Right ventricle myocardium superior (tissue), 1 donor: ENCODE measurements around the gene PRSS16. TPM values are rescaled to one million over a fixed set of nuclear protein-coding genes. Genes with fewer than 3 reads are reported as not detected.

Experiments
- ATAC-seq: fragments of 200-7000 bp; cut with Tn5 transposase; one replicate; pipeline ENCODE4 v1.9.1; 2020; ENCODE audit warnings: mild to moderate bottlenecking; ENCODE audit not compliant: poor library complexity
- DNase-seq: peaks from one replicate; pipeline ENCODE4 v3.0.0-alpha.2; 2020
- intact Hi-C: fragments of 100-400 bp; cut with DNase I; formaldehyde crosslinking; loops from one replicate; pipeline ENCODE4 v1.11.2; 2022
- total RNA-seq: library from RNA; stranded (reverse); fragmentation: NEBNext Ultra II Directional; extraction: Animal tissue kit (Norgen Biotek cat#: 25700); gene quantifications from one replicate; pipeline ENCODE4 v1.2.1, GENCODE V29; 2021
- donor health status: DM: no; HTN: yes; CAD: no; lungs with severe emphysema.

Gene PRSS16
- total RNA-seq, 1 donor from 2014 or later = not detected

DNA sequence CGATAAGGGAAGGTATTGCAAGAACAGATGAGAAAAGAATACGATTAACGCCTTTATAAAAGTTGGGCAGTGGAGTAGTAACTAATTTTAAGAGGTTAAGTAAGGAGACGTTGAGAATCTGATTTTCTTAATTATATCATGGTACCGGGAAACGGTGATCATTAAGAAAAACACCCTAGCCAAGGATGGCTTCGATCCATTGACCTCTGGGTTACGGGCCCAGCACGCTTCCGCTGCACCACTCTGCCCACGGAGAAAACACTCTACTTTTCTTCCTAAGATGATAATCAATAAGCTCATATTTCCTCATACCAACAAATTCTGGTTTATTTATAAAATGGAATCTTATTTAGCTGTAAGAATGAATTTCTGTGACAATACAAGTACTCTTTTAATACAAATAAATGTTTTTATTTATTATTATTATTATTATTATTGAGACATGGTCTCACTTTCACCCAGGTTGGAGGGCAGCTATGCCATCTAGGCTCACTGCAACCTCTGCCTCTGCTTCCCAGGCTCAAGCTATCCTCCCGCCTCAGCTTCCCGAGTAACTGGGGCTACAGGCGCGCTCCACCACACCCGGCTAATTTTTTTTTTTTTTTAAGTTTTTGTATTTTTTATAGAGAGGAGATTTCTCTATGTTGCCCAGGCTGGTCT, 56.2 kb downstream of the PRSS16 start:
- ATAC-seq (no peak), DNase-seq (no peak)
- intact Hi-C loops = no loop called here

Other genes starting within 250 kb of the PRSS16 start
- gene POM121L2, start 64.6 kb downstream of the PRSS16 start, total RNA-seq = not detected
- 0.51 TPM for gene ZNF391, start 141.1 kb downstream of the PRSS16 start, total RNA-seq
- 3.7 TPM for gene ZNF184, start 225.4 kb downstream of the PRSS16 start, total RNA-seq